ENCODE results near the gene ERCC4.

Gene ERCC4

DNA sequence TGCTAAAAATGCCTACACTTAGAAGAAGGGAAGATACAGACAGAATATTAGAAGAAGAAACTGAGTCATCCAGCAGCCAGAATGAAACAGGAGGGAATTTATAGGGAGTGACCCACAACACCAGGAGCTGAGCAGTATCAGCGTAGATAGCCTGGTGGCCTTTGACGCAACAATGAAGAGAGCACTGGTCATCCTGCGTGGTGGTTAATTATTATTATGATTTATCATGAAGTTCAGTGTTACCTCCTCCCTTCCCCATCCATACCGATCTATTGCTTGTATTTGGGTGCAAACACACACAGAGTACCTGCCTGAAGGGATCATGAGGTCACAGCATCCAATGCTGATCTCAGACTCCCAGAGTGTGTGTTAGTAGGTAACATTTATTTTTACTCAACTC lies 38.5 kb downstream of the ERCC4 start:
- in situ Hi-C loops (cut with MboI; ENCODE audit: low pct_unique_long_range_greater_than_20kb, low sequenced_read_pairs, unreplicated experiment), result no loop called here
- DNase-seq (ENCODE audit: low spot score), result no peak
- TF ChIP-seq, protein P1, sequence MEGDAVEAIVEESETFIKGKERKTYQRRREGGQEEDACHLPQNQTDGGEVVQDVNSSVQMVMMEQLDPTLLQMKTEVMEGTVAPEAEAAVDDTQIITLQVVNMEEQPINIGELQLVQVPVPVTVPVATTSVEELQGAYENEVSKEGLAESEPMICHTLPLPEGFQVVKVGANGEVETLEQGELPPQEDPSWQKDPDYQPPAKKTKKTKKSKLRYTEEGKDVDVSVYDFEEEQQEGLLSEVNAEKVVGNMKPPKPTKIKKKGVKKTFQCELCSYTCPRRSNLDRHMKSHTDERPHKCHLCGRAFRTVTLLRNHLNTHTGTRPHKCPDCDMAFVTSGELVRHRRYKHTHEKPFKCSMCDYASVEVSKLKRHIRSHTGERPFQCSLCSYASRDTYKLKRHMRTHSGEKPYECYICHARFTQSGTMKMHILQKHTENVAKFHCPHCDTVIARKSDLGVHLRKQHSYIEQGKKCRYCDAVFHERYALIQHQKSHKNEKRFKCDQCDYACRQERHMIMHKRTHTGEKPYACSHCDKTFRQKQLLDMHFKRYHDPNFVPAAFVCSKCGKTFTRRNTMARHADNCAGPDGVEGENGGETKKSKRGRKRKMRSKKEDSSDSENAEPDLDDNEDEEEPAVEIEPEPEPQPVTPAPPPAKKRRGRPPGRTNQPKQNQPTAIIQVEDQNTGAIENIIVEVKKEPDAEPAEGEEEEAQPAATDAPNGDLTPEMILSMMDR (IDR thresholded peaks at IDR 0.05; ENCODE audit: extremely low read depth, insufficient read depth, missing control alignments), result no peak

DNA sequence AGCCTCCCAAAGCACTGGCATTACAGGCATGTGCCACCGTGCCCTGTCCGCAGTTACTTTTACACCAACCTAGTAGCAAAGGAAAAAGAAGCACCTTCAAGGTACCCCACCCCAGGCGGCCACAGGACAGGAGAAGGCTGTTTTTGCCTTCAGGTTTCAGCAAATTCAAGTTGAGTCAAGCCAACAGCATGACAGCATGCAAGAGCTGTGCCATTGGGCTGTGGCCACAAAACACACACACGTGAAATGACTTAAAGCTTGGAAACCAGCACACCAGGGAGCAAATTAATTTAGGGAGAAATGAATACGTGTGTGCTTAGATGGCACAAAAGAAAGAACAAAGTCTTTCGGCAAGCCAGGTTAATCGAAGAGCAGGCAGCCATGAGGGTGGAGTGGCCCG lies 39.7 kb downstream of the ERCC4 start:
- TF ChIP-seq, protein P1 (IDR thresholded peaks at IDR 0.05; ENCODE audit: extremely low read depth, insufficient read depth, missing control alignments), result no peak
- in situ Hi-C loops (cut with MboI; ENCODE audit: low pct_unique_long_range_greater_than_20kb, low sequenced_read_pairs, unreplicated experiment), result no loop called here

DNA sequence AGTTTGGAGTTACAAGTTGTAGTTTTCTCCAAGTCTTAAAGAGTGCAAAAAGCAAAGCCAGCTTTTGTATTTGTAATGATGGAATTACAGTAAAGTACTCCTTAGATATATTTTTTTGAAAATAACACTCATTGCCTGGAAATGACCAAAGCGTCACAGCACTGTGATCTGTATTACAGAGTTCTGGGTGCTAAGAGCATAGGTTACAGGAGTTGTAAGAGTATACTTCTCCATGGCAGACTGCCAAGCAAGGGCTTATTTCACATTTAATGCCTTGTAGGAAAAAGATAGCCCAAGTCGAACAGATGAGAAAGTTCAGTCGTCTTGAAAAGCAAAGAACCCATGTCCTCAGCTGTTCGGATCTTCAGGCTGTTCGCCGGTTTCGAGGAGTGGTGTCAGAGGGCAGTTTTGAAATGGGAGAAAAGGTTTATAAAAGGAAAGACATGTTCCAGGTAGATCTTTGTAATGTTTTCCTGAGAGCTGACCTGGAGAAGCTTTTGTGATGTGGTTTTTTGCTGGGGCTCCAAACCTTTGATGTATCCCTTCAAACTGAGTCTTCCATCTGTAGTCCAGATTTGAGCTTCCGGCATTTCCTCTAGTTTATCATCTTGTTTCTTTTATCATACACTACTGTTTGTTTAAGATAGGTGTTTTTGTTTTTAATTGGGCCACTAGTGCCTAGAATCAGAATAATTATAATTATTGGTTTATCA lies 41.3 kb downstream of the ERCC4 start:
- in situ Hi-C loops (cut with MboI; ENCODE audit: low pct_unique_long_range_greater_than_20kb, low sequenced_read_pairs, unreplicated experiment), result no loop called here
- DNase-seq (ENCODE audit: low spot score), result no peak
- TF ChIP-seq, protein P1 (IDR thresholded peaks at IDR 0.05; ENCODE audit: extremely low read depth, insufficient read depth, missing control alignments), result no peak

More for the DNA sequence above, 39.7 kb downstream of the ERCC4 start:
- no peak for DNase-seq (ENCODE audit: low spot score)

DNA sequence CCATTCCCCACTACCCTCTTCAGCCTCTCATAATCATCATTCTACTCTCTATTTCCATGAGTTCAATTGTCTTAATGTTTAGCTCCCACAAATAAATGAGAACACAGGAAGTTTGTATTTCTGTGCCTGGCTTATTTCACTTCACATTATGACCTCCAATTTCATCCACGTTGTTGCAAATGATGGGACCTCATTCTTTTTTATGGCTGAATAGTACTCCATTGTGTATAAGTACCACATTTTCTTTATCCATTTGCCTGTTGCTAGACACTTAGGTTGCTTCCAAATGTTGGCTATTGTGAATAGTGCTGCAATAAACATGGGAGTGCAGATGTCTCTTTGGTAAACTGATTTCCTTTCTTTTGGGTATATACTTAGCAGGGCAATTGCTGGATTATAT lies 42.3 kb downstream of the ERCC4 start:
- DNase-seq (ENCODE audit: low spot score), result no peak
- in situ Hi-C loops (cut with MboI; ENCODE audit: low pct_unique_long_range_greater_than_20kb, low sequenced_read_pairs, unreplicated experiment), result no loop called here
- TF ChIP-seq, protein P1 (IDR thresholded peaks at IDR 0.05; ENCODE audit: extremely low read depth, insufficient read depth, missing control alignments), result no peak

DNA sequence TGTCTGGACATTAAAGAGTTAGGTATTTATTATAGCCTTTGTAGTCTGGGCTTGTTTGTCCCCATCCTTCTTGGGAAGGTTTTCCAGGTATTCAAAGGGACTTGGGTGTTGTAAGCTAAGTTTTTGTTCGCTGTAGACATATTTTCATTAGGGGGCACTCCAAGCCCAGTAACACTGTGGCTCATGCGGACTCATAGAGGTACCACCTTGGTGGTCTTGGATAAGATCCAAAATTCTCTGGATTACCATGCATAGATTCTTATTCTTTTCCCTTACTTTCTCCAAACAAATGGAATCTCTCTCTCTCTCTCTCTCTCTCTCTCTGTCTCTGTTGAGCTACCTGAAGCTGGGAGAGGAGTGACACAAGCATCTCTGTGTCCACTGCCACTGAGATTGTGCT lies 48.9 kb downstream of the ERCC4 start:
- in situ Hi-C loops (cut with MboI; ENCODE audit: low pct_unique_long_range_greater_than_20kb, low sequenced_read_pairs, unreplicated experiment), result no loop called here
- TF ChIP-seq, protein P1 (IDR thresholded peaks at IDR 0.05; ENCODE audit: extremely low read depth, insufficient read depth, missing control alignments), result no peak
- no peak for DNase-seq (ENCODE audit: low spot score)

DNA sequence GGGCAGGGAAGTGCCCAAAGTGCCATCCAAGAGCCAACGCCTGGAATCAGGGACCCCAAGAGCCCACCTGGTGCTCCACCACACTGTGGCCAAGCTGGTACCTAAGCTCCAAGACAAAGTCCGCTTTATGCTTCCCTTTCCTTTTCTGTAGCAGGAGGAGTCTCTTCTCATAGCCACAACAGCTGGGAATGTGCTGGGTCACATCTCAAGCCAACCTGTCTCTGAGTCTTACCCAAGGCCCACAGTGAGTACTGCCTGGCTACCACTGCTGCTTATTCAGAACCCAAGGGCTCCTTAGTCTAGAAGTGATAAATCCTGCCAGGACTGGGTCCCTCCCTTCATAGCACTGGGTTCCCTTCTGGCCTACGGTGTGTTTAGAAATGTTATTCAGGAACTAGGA lies 49.8 kb downstream of the ERCC4 start:
- DNase-seq (ENCODE audit: low spot score), result no peak
- TF ChIP-seq, protein P1 (IDR thresholded peaks at IDR 0.05; ENCODE audit: extremely low read depth, insufficient read depth, missing control alignments), result no peak
- in situ Hi-C loops (cut with MboI; ENCODE audit: low pct_unique_long_range_greater_than_20kb, low sequenced_read_pairs, unreplicated experiment), result no loop called here

Measured in GM13977 (cell line).